Spleen (tissue), 11 donors: Measurements from ENCODE around the gene AMN. TPM values are rescaled to one million over a fixed set of nuclear protein-coding genes. Genes with fewer than 3 reads are reported as not detected.
A peak's percentile ranks its signal among the peaks of the same experiment; 100 is the strongest.

Source experiments
- DNase-seq: peaks from one replicate; pipeline ENCODE4 v3.0.0-alpha.2; 2020
- H3K27ac ChIP-seq, 8 donors: fragments of 200-600 bp; sonication (generic) in 7 of 8; 1 replicate in 4 of 8; 2 replicates in 4 of 8; pipeline versions ENCODE4 v1.5.0 to v1.8.0; 2016 to 2021; ENCODE audit warnings: inconsistent platforms in 4 of 8, mild to moderate bottlenecking in 4 of 8, moderate library complexity in 1 of 8
- H3K27me3 ChIP-seq, 7 donors: fragments of 200-600 bp; sonication (generic) in 6 of 7; replicated peaks in 1 of 7; 1 replicate in 4 of 7; 2 replicates in 3 of 7; pipeline versions ENCODE4 v1.5.0 to v1.8.0; 2016 to 2021; ENCODE audit warnings: inconsistent platforms in 3 of 7, mild to moderate bottlenecking in 1 of 7
- H3K36me3 ChIP-seq, 6 donors: fragments of 200-600 bp; sonication (generic) in 5 of 6; 1 replicate in 4 of 6; 2 replicates in 2 of 6; pipeline versions ENCODE4 v1.5.0 to v1.8.0; 2016 to 2021; ENCODE audit warnings: inconsistent platforms in 2 of 6
- H3K4me1 ChIP-seq, 6 donors: fragments of 200-600 bp; sonication (generic) in 5 of 6; 1 replicate in 3 of 6; 2 replicates in 3 of 6; pipeline versions ENCODE4 v1.5.0 to v1.8.0; 2016 to 2021; ENCODE audit warnings: inconsistent platforms in 3 of 6
- H3K4me3 ChIP-seq, 8 donors: fragments of 200-600 bp; sonication (generic) in 7 of 8; 1 replicate in 4 of 8; 2 replicates in 4 of 8; pipeline versions ENCODE4 v1.5.0 to v1.8.0; 2016 to 2021; ENCODE audit warnings: inconsistent platforms in 4 of 8, mild to moderate bottlenecking in 4 of 8, moderate library complexity in 2 of 8
- H3K9me3 ChIP-seq, 8 donors: fragments of 200-600 bp; sonication (generic) in 7 of 8; 1 replicate in 4 of 8; 2 replicates in 4 of 8; pipeline versions ENCODE4 v1.5.0 to v1.8.0; 2016 to 2021; ENCODE audit warnings: inconsistent platforms in 4 of 8
- CTCF ChIP-seq, 11 experiments: fragments of 200-600 bp in 7 of 11; fragments of 450-650 bp in 4 of 11; sonication (generic) in 4 of 11; IDR thresholded peaks in 8 of 11; conservative IDR thresholded peaks in 3 of 11; 1 replicate in 7 of 11; 2 replicates in 4 of 11; pipeline versions ENCODE4 v1.4.0 to v1.8.0; 2016 to 2021; ENCODE audit warnings: antibody characterized with exemption in 11 of 11, inconsistent platforms in 4 of 11, mild to moderate bottlenecking in 1 of 11
- POLR2A ChIP-seq, 3 donors: fragments of 450-650 bp; IDR thresholded peaks; one replicate each; pipeline ENCODE4 v1.5.1; 2017; ENCODE audit warnings: antibody characterized with exemption in 3 of 3, mild to moderate bottlenecking in 1 of 3
- POLR2AphosphoS5 ChIP-seq, 3 donors: sonication (generic); formaldehyde crosslinking; IDR thresholded peaks; one replicate each; pipeline ENCODE4 v1.5.1; 2017; ENCODE audit warnings: antibody characterized with exemption in 3 of 3
- WGBS, 5 donors: extraction: QIAGEN DNeasy Blood & Tissue Kit in 3 of 5; methylation state at CpG; one replicate each; pipeline versions ENCODE4 v1.1.5 to v1.1.7; 2013 to 2018; 5-methylcytosine and 5-hydroxymethylcytosine counted together
- intact Hi-C: fragments of 100-400 bp; cut with DNase I; formaldehyde crosslinking; loops from one replicate; pipeline ENCODE4 v1.15.0; 2023; ENCODE audit warnings: low total_unique reads
- polyA plus RNA-seq, 3 donors: library from polyadenylated mRNA; stranded (reverse); fragments of 200-250 nt; gene quantifications; one replicate each; pipeline ENCODE4 v1.2.1, GENCODE V29; 2013
- total RNA-seq, 7 donors: library from RNA; depleted of rRNA in 3 of 7; stranded (reverse); fragments of >200 nt in 3 of 7; fragmentation: NEBNext Ultra II Directional in 4 of 7; extraction: Animal tissue kit (Norgen Biotek cat#: 25700) in 4 of 7; gene quantifications; one replicate each; pipeline versions ENCODE4 v1.1.0 to v1.2.1, GENCODE V29; 2016 to 2021
- donor health status: healthy with polysubstance abuse.
- donor health status: DM: no; HTN: no; CAD: no; lungs with moderate emphysema.
- donor health status: DM: no; HTN: no; CAD: no.
- donor health status: Bipolar disorder and iron deficiency.
- donor health status: healthy.
- donor health status: DM: no; HTN: no; CAD: no.
- donor health status: DM: yes; HTN: yes; CAD: no.

Gene AMN
- total and polyA plus RNA-seq, 10 donors: 0.65 to 3.0 (median 2.2) TPM

- peaks cover 8 to 71% (median 47%) of the 10 kb centered on the region in 6 donors for H3K4me1 ChIP-seq
- H3K27ac ChIP-seq: peak overlapping the region in 6 of 8 donors; percentile 58 to 90 (median 83)
- no peak for DNase-seq
- no peak overlapping the region for H3K4me3 ChIP-seq
- intact Hi-C loops: no loop called here
- no peaks in the 10 kb centered on the region for H3K9me3 ChIP-seq
- TF ChIP-seq CTCF (IDR thresholded peaks at IDR 0.05 in 8 of 11, conservative IDR thresholded peaks at IDR 0.05 in 3 of 11): no peak
- no peak for TF ChIP-seq POLR2A (IDR thresholded peaks at IDR 0.05)
- no peak for TF ChIP-seq POLR2AphosphoS5 (IDR thresholded peaks at IDR 0.05)
- WGBS, 5 donors: 84 to 95% (median 92%) methylated on average over 12 of the region's 12 CpGs
- no peaks in the 10 kb centered on the region for H3K27me3 ChIP-seq
- H3K36me3 ChIP-seq: peaks cover 3 to 96% (median 68%) of the 10 kb centered on the region in 6 donors
Observed at GRCh38 chr14:102902523-102903247, 19.8 kb upstream of the AMN start.

- peaks cover 3 to 96% (median 66%) of the 10 kb centered on the region in 6 donors for H3K36me3 ChIP-seq
- H3K4me1 ChIP-seq: peaks cover 8 to 65% (median 42%) of the 10 kb centered on the region in 6 donors
- intact Hi-C loops: no loop called here
- no peak for DNase-seq
- H3K9me3 ChIP-seq: no peaks in the 10 kb centered on the region
- TF ChIP-seq POLR2A (IDR thresholded peaks at IDR 0.05) (no peak), CTCF (IDR thresholded peaks at IDR 0.05 in 8 of 11, conservative IDR thresholded peaks at IDR 0.05 in 3 of 11) (no peak), POLR2AphosphoS5 (IDR thresholded peaks at IDR 0.05) (no peak)
- H3K27ac ChIP-seq: peak overlapping the region in 4 of 8 donors; percentile 83 to 90 (median 84)
- 90 to 97% (median 92%) methylated on average over 28 to 29 of the region's 29 CpGs for WGBS, 5 donors
- no peaks in the 10 kb centered on the region for H3K27me3 ChIP-seq
- H3K4me3 ChIP-seq: no peak overlapping the region
Observed at GRCh38 chr14:102903248-102903888, 19.1 kb upstream of the AMN start.

GRCh38 chr14:102903889-102904512 is 18.5 kb upstream of the AMN start:
- WGBS, 5 donors: 95 to 97% (median 95%) methylated on average over 6 to 7 of the region's 7 CpGs
- no peaks in the 10 kb centered on the region for H3K9me3 ChIP-seq
- H3K27ac ChIP-seq: peak overlapping the region in 1 of 8 donors; percentile 90
- TF ChIP-seq POLR2AphosphoS5 (IDR thresholded peaks at IDR 0.05) (peak in 1 of 3 donors; percentile 7), CTCF (IDR thresholded peaks at IDR 0.05 in 8 of 11, conservative IDR thresholded peaks at IDR 0.05 in 3 of 11) (no peak), POLR2A (IDR thresholded peaks at IDR 0.05) (no peak)
- peaks cover 4 to 59% (median 37%) of the 10 kb centered on the region in 6 donors for H3K4me1 ChIP-seq
- intact Hi-C loops: no loop called here
- no peak for DNase-seq
- H3K36me3 ChIP-seq: peaks cover 3 to 96% (median 63%) of the 10 kb centered on the region in 6 donors
- no peak overlapping the region for H3K4me3 ChIP-seq
- H3K27me3 ChIP-seq: no peaks in the 10 kb centered on the region
